Stimulated activated CD8-positive, alpha-beta memory T cell treated with anti-CD3 and anti-CD28 coated beads, Interleukin-15, amount 100 ng/mL, for 1 hour (primary cell): ENCODE measurements around the gene DMD.
"Not testable (repeated sequence)": the region's sequence is repeated elsewhere in the genome, so short reads cannot be mapped to it uniquely, and the experiment has no call there.

Source experiments
- DNase-seq: peaks from one replicate; pipeline ENCODE4 v3.0.0-alpha.2; 2020; ENCODE audit warnings: low read depth

Gene DMD

GRCh38 chrX:32851556-32851955, 359.8 kb downstream of the DMD start:
- no peak for DNase-seq

GRCh38 chrX:32847921-32848320, 363.4 kb downstream of the DMD start:
- no peak for DNase-seq

GRCh38 chrX:32842053-32842452, 369.3 kb downstream of the DMD start:
- no peak for DNase-seq

GRCh38 chrX:32839781-32840180, 371.6 kb downstream of the DMD start:
- DNase-seq: no peak

- DNase-seq: no peak
Observed at GRCh38 chrX:32825009-32825408, 386.3 kb downstream of the DMD start.

GRCh38 chrX:32804034-32804433, 407.3 kb downstream of the DMD start:
- DNase-seq: no peak

GRCh38 chrX:32798990-32799389, 412.4 kb downstream of the DMD start:
- DNase-seq: no peak

GRCh38 chrX:32788936-32789335, 422.4 kb downstream of the DMD start:
- no peak for DNase-seq

- DNase-seq: no peak
Observed at GRCh38 chrX:32780109-32780508, 431.2 kb downstream of the DMD start.

GRCh38 chrX:32778965-32779364, 432.4 kb downstream of the DMD start:
- DNase-seq: no peak

- DNase-seq: no peak
Observed at GRCh38 chrX:32774966-32775365, 436.4 kb downstream of the DMD start.

GRCh38 chrX:32749070-32749469, 462.3 kb downstream of the DMD start:
- no peak for DNase-seq

GRCh38 chrX:32745323-32745722, 466.0 kb downstream of the DMD start:
- DNase-seq: no peak

- DNase-seq: no peak
Observed at GRCh38 chrX:32744921-32745320, 466.4 kb downstream of the DMD start.

- no peak for DNase-seq
Observed at GRCh38 chrX:32741910-32742309, 469.4 kb downstream of the DMD start.

GRCh38 chrX:32708542-32708941, 502.8 kb downstream of the DMD start:
- no peak for DNase-seq

GRCh38 chrX:32705385-32705784, 506.0 kb downstream of the DMD start:
- DNase-seq: not testable (repeated sequence)

- DNase-seq: no peak
Observed at GRCh38 chrX:32687379-32687778, 524.0 kb downstream of the DMD start.

GRCh38 chrX:32678487-32678886, 532.9 kb downstream of the DMD start:
- DNase-seq: no peak

- no peak for DNase-seq
Observed at GRCh38 chrX:32673193-32673592, 538.2 kb downstream of the DMD start.

- DNase-seq: no peak
Observed at GRCh38 chrX:32662516-32662915, 548.8 kb downstream of the DMD start.

- no peak for DNase-seq
Observed at GRCh38 chrX:32644476-32645245, 566.7 kb downstream of the DMD start.

- DNase-seq: no peak
Observed at GRCh38 chrX:32642283-32642682, 569.1 kb downstream of the DMD start.

- no peak for DNase-seq
Observed at GRCh38 chrX:32618154-32618553, 593.2 kb downstream of the DMD start.
